Glutamatergic neuron (in vitro differentiated cells): ENCODE data around the gene CDCA8. TPM values are rescaled to one million over a fixed set of nuclear protein-coding genes. Genes with fewer than 3 reads are reported as not detected.
"Not testable (repeated sequence)": the region's sequence is repeated elsewhere in the genome, so short reads cannot be mapped to it uniquely, and the experiment has no call there.

Source experiments
- DNase-seq: peaks from one replicate; pipeline ENCODE4 v3.0.0; 2022
- H3K27ac Mint-ChIP-seq: one replicate; pipeline ENCODE4 v1.8.0; 2020; ENCODE audit warnings: mild to moderate bottlenecking, mixed read lengths, inconsistent platforms; ENCODE audit not compliant: unreplicated experiment
- H3K27me3 Mint-ChIP-seq: one replicate; pipeline ENCODE4 v1.8.0; 2020; ENCODE audit warnings: mild to moderate bottlenecking, moderate library complexity, mixed read lengths, inconsistent platforms; ENCODE audit not compliant: unreplicated experiment
- H3K36me3 Mint-ChIP-seq: one replicate; pipeline ENCODE4 v1.8.0; 2020; ENCODE audit warnings: mild to moderate bottlenecking, mixed read lengths, inconsistent platforms; ENCODE audit not compliant: unreplicated experiment
- H3K4me1 Mint-ChIP-seq: one replicate; pipeline ENCODE4 v1.8.0; 2020; ENCODE audit warnings: mild to moderate bottlenecking, low read depth, mixed read lengths, inconsistent platforms; ENCODE audit not compliant: unreplicated experiment
- H3K4me3 Mint-ChIP-seq: one replicate; pipeline ENCODE4 v1.8.0; 2020; ENCODE audit warnings: mild to moderate bottlenecking, mixed read lengths, inconsistent platforms; ENCODE audit not compliant: unreplicated experiment
- H3K9me3 Mint-ChIP-seq: one replicate; pipeline ENCODE4 v1.8.0; 2020; ENCODE audit warnings: mild to moderate bottlenecking, moderate library complexity, mixed read lengths, inconsistent platforms; ENCODE audit not compliant: unreplicated experiment
- CTCF ChIP-seq: fragments of 200-600 bp; sonication (generic); IDR thresholded peaks from one replicate; pipeline ENCODE4 v1.5.0; 2021; ENCODE audit not compliant: partially characterized antibody, unreplicated experiment
- total RNA-seq: library from RNA; stranded (reverse); fragmentation: NEBNext Ultra II Directional; extraction: Animal tissue kit (Norgen Biotek cat#: 25700); gene quantifications from one replicate; pipeline ENCODE4 v1.2.1, GENCODE V29; 2021; ENCODE audit not compliant: unreplicated experiment

The CDCA8 gene
- total RNA-seq, 1 donor from 2014 or later: 10.4 TPM

GRCh38 chr1:37680933-37681332 is 11.4 kb upstream of the CDCA8 start:
- Mint-ChIP-seq H3K9me3 (peaks cover 2% of the 10 kb centered on the region), H3K36me3 (no peaks in the 10 kb centered on the region), H3K27ac (no peak overlapping the region), H3K4me1 (no peaks in the 10 kb centered on the region), H3K4me3 (no peak overlapping the region), H3K27me3 (peaks cover 2% of the 10 kb centered on the region)
- DNase-seq: no peak
- TF ChIP-seq CTCF: no peak

- H3K4me3 Mint-ChIP-seq: no peak overlapping the region
- peaks cover 2% of the 10 kb centered on the region for H3K27me3 Mint-ChIP-seq
- no peaks in the 10 kb centered on the region for H3K4me1 Mint-ChIP-seq
- peaks cover 2% of the 10 kb centered on the region for H3K9me3 Mint-ChIP-seq
- peak; percentile 98 for TF ChIP-seq CTCF
- DNase-seq: peak; percentile 82
- no peaks in the 10 kb centered on the region for H3K36me3 Mint-ChIP-seq
- peak overlapping the region; percentile 15 for H3K27ac Mint-ChIP-seq
Measured at GRCh38 chr1:37682334-37682987, 9.9 kb upstream of the CDCA8 start.

DNA sequence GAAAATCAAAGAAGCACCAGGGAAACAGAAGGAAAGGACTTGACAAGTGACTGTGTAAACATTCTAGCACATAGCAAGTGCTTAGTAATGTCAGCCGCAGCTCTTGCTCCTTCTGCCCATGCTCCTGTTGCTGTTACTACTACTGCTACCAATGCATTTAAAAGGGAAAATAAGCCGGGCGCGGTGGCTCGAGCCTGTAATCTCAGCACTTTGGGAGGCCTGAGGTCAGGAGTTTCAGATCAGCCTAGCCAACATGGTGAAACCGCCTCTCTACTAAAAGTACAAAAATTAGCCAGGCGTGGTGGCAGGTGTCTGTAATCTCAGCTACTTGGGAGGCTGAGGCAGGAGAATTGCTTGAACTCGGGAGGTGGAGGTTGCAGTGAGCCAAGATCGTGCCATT is 8.1 kb upstream of the CDCA8 start:
- H3K9me3 Mint-ChIP-seq, H3K27me3 Mint-ChIP-seq, H3K36me3 Mint-ChIP-seq, H3K4me3 Mint-ChIP-seq, H3K4me1 Mint-ChIP-seq, H3K27ac Mint-ChIP-seq, DNase-seq: not testable (repeated sequence)

DNA sequence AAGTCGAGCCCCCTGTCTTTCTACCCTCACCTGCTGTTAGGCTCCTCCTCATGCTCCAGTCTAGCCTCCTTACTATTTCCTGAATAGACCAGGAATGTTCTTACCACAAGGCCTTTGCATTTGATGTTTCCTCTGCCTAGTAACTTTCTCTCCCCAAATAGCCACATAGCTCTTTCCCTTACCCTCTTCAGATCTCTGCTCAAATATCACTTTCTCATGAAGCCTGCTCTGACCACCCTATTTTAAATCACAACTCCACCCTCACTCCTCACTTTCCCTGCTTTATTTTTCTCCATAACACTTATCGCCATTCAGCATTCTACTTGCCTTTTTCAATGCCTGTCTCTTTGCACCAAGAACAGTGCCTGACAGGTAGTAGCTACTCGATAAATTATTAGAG is 6.6 kb upstream of the CDCA8 start:
- H3K4me1 Mint-ChIP-seq: peaks cover 9% of the 10 kb centered on the region
- H3K36me3 Mint-ChIP-seq: no peaks in the 10 kb centered on the region
- peaks cover 10% of the 10 kb centered on the region for H3K9me3 Mint-ChIP-seq
- TF ChIP-seq CTCF: no peak
- no peak for DNase-seq
- peaks cover 5% of the 10 kb centered on the region for H3K27me3 Mint-ChIP-seq
- H3K27ac Mint-ChIP-seq: no peak overlapping the region
- no peak overlapping the region for H3K4me3 Mint-ChIP-seq

- not testable (repeated sequence) for H3K27ac Mint-ChIP-seq, H3K27me3 Mint-ChIP-seq, H3K36me3 Mint-ChIP-seq, H3K9me3 Mint-ChIP-seq, DNase-seq
- peaks cover 14% of the 10 kb centered on the region for H3K4me1 Mint-ChIP-seq
- peak overlapping the region; percentile 1 for H3K4me3 Mint-ChIP-seq
Measured at GRCh38 chr1:37687764-37688163, 4.6 kb upstream of the CDCA8 start.

DNA sequence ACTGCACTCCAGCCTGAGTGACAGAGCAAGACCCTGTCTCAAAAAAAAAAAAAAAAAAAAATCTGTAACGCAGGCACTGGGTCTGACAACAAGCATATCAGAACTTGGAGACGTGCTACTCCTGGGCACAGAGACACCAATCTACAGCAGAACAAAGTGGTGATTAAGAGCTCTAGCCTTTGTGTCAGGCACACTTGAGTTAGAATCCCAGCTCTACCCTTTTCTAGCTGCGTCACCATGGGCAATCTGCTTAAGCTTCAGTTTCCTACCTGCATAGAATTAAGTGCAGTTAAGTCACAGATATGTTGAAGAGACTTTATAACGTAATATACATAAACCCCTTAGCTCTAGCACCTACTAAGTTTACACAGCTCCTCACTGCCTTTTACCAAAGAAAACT is 3.4 kb upstream of the CDCA8 start:
- Mint-ChIP-seq H3K27me3 (peaks cover 3% of the 10 kb centered on the region), H3K4me1 (peaks cover 14% of the 10 kb centered on the region), H3K4me3 (peak overlapping the region; percentile 98), H3K27ac (peak overlapping the region; percentile 95), H3K36me3 (no peaks in the 10 kb centered on the region), H3K9me3 (peaks cover 10% of the 10 kb centered on the region)
- TF ChIP-seq CTCF: no peak
- no peak for DNase-seq
